GM21528 (cell line): ENCODE data around the gene RHCE.
A peak's percentile ranks its signal among the peaks of the same experiment; 100 is the strongest.
"Not testable (repeated sequence)": the region's sequence is repeated elsewhere in the genome, so short reads cannot be mapped to it uniquely, and the experiment has no call there.

Experiments
- ATAC-seq: cut with Tn5 transposase; IDR thresholded peaks from one replicate; pipeline ENCODE4 v1.9.1; 2021; ENCODE audit warnings: mild to moderate bottlenecking, moderate library complexity; ENCODE audit not compliant: unreplicated experiment, low FRiP score

The RHCE gene

DNA sequence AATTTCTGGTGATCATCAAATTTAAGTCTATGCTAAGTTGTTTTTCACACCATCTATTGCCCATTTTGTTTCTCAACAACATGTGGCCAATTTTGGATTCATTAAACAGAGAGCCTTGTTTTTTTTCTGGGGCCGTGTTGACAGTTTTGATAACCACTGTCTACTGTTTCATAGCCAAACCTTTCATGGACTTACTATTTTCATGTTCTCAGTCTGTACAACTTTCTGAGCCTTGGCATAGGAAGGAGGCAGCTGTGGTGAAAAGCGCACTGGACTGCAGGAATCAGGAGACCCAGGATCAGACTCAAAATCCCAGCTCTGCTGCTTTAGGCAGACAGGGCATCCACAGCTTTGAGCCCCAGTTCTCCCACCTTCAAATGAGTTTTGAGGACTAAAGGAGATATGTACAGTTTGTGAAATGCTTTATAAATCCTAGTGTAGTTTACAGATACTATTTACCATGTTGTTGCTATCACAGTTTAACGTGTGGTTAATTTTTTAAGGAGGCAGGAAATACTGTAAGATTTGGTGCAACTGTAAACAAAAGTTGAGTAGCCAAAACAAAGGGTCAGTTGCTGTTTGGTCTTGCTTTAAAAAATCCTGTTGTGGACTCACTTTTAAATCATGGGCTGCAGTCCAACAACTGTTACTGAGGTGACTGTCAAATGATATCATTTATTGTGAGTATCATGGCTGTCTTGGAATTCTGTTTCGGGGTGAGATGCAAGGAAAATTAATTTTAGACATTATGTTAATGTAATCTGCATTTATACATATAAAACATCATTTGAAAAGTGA is 13.0 kb upstream of the RHCE start:
- no peak for ATAC-seq

- ATAC-seq = no peak
Observed at GRCh38 chr1:25432749-25433388, 12.2 kb upstream of the RHCE start.

DNA sequence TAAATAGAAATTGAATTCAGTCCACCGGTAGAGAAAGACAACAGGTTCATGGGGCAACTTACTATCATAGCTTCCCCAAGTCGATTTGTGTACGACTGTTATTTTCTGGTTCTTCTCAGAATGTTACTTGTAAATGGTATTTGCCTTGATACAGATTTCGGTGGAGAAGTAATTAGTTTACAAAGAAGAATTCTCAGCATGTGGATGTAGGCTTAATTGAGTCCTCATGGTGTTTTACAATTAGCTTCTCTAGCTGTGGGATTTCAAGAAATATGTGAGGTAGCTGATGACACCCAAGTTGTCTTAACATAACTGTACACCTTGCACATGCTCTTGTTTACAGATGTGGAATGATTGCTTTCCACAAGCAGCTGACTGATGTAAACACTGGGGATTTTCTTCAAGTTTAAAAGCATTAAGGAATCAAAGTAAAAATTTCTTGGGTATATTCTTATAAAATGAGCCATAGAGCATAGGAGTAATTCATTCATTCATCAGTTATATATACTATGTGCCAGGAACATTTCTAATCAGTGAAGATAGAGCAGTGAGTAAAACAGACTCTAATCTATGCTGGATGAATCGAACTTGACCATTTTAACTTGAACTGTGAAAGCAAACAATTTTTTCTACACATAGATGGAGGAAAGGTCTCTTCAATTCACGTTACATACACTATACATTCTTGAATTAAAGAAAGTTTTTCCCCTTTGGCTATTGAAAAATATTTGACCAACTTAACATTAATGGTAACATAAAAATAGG is 11.5 kb upstream of the RHCE start:
- ATAC-seq = no peak

DNA sequence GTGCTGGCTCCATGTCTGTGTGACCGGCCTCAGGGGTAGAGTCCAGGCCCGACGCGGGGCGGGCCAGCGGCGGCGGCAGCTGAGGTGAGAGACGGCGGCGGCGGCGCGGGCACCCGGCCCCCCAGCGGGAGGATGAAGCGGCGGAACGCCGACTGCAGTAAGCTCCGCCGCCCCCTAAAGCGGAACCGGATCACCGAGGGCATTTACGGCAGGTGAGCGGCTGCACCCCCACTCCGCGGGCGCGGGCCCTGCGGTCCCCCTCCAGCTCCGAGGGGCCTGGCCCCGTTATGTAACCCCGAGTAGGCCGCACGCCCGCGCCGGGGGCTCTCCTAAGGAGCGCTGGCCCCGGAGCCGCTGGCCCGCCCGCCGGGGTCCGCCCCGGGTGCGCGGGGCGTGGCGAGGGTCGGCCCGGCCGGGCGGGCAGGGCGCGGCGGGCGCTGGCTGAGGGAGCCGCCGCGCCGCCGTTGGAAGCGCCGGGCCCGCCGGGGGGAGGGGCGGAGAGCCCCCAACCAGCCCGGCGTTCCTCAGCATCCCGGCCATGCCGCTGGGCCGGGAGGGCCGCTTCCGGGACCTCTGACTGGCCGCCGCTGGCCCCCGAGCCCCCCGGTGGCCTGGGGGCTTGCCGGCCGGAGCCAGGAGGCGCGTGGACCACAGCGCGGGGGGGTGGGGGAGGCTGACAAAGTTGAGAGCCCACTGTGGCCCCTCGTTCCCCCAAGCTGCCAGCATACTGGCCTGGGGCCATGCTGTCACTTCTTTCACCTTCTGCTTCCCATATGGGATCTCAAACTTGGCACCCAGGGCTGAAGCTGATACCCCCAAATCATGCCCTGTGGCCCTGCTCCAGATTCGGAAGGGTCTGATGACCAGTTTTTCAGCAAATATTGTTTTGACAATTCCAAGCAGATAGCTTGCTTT is 10.6 kb upstream of the RHCE start:
- peak; percentile 31 for ATAC-seq

DNA sequence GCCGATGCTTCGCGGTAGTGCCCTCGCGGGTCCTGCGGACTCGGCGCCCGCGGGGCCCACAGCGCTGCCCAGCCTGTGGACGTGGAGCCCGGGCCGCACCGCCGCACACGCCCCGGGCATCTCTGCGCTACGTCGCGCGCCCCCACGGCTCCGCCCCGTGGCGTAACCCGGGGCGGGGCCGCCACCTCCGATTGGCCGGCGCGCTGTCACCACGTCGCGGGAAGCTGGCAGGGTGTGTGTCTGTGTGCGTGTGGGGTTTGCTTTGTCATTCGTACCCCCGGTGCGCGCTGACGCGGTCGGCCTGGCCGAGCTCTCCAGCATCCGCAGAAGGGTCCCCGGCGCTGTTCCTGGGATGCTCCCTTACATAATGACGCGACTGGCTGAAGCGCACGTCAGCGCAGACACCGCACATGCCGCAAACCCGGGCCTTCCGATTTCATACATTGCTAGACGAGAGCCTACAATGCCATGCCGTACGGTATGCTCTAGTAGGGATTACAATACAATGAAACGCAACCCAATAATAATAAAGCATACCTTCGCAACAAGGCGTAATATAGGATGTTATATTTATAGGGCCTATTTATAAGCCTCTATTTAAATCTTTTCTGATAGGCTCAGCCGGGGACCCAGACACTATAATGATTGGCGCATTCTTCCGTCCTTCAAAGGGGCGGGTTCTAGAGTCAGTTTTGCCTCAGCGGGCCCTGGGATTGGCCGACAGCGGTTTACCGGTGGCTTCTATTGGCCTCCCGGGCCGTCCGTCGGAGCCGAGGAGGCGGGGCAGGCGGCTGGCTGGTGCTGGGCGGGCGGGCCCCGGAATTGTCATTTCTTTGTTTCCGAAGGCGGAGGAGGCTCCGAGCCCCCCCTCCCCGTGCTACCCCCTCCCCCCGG is 9.7 kb upstream of the RHCE start, which contains the start of gene MACO1:
Gene MACO1, plus strand, starts transcription at position 825 of the 894 bp plus-strand sequence. CDS start 202 bp downstream, outside the sequence.
- ATAC-seq = peak; percentile 80

DNA sequence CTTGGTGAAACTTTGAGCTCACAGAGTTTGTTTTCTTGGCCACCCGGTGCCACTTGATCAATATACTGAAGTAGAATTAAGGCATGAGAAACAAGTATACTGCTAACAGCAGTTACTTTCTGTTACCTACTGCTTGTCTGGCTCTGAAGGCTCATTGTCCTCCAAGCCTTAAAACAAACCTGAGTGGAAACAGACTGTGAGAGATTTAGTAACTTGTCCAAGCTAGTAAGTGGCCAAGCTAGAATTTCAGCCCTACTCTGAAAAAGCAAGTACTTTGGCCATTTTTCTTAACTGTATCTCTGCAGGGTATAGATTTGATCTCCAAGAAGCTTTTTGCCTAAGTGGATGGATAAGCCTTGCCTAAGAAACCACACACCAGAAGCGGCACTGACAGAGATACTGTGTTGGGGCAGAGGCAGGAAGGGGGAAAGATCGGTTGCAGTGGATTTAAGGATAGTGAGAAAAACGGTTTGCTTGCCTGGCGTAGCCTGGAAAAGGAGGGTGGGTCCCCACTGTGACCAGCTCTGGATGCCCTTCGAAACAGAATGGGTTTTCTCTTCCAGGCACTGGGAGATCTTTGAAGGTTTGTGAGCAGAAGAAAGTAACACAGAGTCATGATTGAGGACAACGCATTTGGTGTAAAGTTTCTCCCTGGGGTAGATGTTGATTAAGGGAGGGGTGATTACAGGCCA is 8.0 kb upstream of the RHCE start:
- ATAC-seq = no peak

DNA sequence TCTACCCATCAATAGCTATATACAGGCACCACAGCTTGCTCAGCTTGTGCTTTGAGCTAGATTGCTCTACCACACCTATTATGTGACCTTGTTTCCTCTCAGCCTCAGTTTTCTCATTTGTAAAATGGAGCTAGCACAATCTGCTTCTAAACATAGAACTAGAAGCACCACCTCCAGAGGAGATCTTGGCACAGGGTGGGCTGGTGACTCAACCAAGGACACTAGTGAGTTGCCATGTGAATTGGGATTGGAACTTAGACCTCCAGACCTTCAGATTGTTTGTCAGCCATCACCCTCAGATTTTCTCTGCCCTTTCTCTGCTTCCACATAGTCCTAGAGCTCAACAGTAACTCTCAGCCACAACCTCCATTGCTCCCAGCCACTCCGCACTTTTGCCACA is 7.1 kb upstream of the RHCE start:
- ATAC-seq = no peak

GRCh38 chr1:25425098-25426085 is 4.8 kb upstream of the RHCE start:
- ATAC-seq = no peak

GRCh38 chr1:25423206-25423605 is 2.6 kb upstream of the RHCE start:
- ATAC-seq = not testable (repeated sequence)

GRCh38 chr1:25419339-25419738 is 1.3 kb downstream of the RHCE start:
- not testable (repeated sequence) for ATAC-seq

- ATAC-seq = not testable (repeated sequence)
Observed at GRCh38 chr1:25417280-25417679, 3.3 kb downstream of the RHCE start.

GRCh38 chr1:25414578-25414977 is 6.0 kb downstream of the RHCE start:
- not testable (repeated sequence) for ATAC-seq

DNA sequence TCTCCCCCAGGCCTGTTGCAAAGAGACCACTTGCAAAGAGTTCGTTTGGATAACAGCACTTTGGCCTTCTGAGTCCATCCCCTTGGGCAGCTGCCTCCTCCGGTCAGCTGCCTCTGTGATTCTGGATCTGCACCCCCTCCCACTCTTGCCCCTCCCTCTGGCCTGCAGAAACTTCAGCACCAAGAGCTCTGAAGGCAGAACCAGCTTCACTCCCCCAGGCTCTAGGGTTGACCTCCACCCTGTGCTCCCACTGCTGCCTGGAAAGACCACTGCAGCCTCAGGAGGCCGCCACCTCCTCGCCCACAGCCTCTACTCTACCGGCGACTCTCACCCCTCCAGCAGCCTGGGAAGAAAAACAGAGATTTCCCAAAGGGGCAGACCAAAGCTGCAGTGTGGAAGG is 6.5 kb downstream of the RHCE start:
- not testable (repeated sequence) for ATAC-seq

DNA sequence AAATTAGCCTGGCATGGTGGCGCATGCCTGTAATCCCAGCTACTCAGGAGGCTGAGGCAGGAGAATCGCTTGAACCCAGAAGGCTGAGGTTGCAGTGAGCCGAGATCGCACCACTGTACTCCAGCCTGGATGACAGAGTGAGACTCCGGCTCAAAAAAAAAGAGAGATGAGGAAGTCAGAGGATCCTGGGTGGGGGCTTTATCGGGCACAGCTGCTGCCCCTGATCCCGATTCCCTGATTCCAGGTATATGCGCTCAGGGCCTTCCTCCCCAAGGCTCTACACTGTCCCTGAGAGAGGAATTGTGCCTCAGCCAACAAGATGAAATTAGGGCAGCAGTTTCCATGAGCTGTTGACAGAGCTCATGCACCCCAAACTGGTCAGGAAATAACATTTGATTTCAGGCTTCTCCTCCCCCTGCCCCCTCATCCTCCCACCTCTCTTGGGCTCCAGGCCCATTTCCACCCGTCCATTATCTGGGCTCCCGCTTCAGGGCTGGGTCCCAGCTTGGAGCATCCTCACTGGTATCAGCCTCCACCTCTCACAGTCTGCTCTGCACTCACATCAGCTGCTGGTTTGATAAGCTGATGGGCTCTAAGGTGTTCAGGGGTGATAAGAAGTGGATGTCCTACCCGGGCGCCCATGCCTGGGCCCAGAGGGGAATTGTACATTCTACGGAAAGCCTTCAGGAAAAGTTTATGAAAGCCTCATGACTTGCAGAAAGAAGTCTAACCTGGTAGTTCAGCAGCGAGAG is 7.6 kb downstream of the RHCE start:
- ATAC-seq = not testable (repeated sequence)

- not testable (repeated sequence) for ATAC-seq
Observed at GRCh38 chr1:25409641-25410427, 10.8 kb downstream of the RHCE start.
